Effector memory CD4-positive, alpha-beta T cell (primary cell): ENCODE measurements around the gene KIF26A.

Experiments used
- DNase-seq, 3 donors: peaks; one replicate each; pipeline ENCODE4 v3.0.0-alpha.2; 2020
- H3K27ac ChIP-seq: 2 replicates; pipeline ENCODE4 v1.7.0; 2013; ENCODE audit warnings: mild to moderate bottlenecking, low read length, moderate library complexity; ENCODE audit not compliant: insufficient read depth, poor library complexity, severe bottlenecking
- H3K27me3 ChIP-seq: replicated peaks from 2 replicates; pipeline ENCODE4 v1.7.0; 2013; ENCODE audit warnings: mild to moderate bottlenecking, low read length; ENCODE audit not compliant: insufficient read depth, control insufficient read depth, poor library complexity, severe bottlenecking
- H3K36me3 ChIP-seq: 2 replicates; pipeline ENCODE4 v1.7.0; 2013; ENCODE audit warnings: mild to moderate bottlenecking, low read length, moderate library complexity; ENCODE audit not compliant: control insufficient read depth, insufficient read depth
- H3K4me1 ChIP-seq: 2 replicates; pipeline ENCODE4 v1.7.0; 2013; ENCODE audit warnings: low read length, mild to moderate bottlenecking; ENCODE audit not compliant: control insufficient read depth, insufficient read depth, poor library complexity, severe bottlenecking
- H3K4me3 ChIP-seq: 2 replicates; pipeline ENCODE4 v1.7.0; 2013; ENCODE audit warnings: low read length, low read depth, mild to moderate bottlenecking; ENCODE audit not compliant: insufficient read depth, poor library complexity, severe bottlenecking
- H3K9me3 ChIP-seq: 2 replicates; pipeline ENCODE4 v1.7.0; 2013; ENCODE audit warnings: mild to moderate bottlenecking, low read length, moderate library complexity; ENCODE audit not compliant: control insufficient read depth

The KIF26A gene

GRCh38 chr14:104179126-104179525, 40.7 kb downstream of the KIF26A start:
- Histone ChIP-seq H3K27ac (no peak overlapping the region), H3K4me3 (no peak overlapping the region), H3K9me3 (no peaks in the 10 kb centered on the region), H3K27me3 (no peaks in the 10 kb centered on the region), H3K4me1 (no peaks in the 10 kb centered on the region), H3K36me3 (no peaks in the 10 kb centered on the region)
- no peak for DNase-seq

- no peak overlapping the region for H3K4me3 ChIP-seq
- H3K27ac ChIP-seq, result no peak overlapping the region
- H3K9me3 ChIP-seq, result no peaks in the 10 kb centered on the region
- H3K4me1 ChIP-seq, result no peaks in the 10 kb centered on the region
- no peaks in the 10 kb centered on the region for H3K27me3 ChIP-seq
- no peak for DNase-seq
- H3K36me3 ChIP-seq, result no peaks in the 10 kb centered on the region
These were observed 41.3 kb downstream of the KIF26A start for GRCh38 chr14:104179564-104180129.

GRCh38 chr14:104180561-104181165, 42.3 kb downstream of the KIF26A start:
- Histone ChIP-seq H3K36me3 (no peaks in the 10 kb centered on the region), H3K4me1 (no peaks in the 10 kb centered on the region), H3K9me3 (no peaks in the 10 kb centered on the region), H3K4me3 (no peak overlapping the region), H3K27me3 (no peaks in the 10 kb centered on the region), H3K27ac (no peak overlapping the region)
- no peak for DNase-seq

- Histone ChIP-seq H3K36me3 (no peaks in the 10 kb centered on the region), H3K4me1 (no peaks in the 10 kb centered on the region), H3K27ac (no peak overlapping the region), H3K27me3 (no peaks in the 10 kb centered on the region), H3K9me3 (no peaks in the 10 kb centered on the region), H3K4me3 (no peak overlapping the region)
- no peak for DNase-seq
These were observed 43.6 kb downstream of the KIF26A start for GRCh38 chr14:104181761-104182530.

- Histone ChIP-seq H3K27me3 (no peaks in the 10 kb centered on the region), H3K4me1 (no peaks in the 10 kb centered on the region), H3K36me3 (no peaks in the 10 kb centered on the region), H3K9me3 (no peaks in the 10 kb centered on the region), H3K27ac (no peak overlapping the region), H3K4me3 (no peak overlapping the region)
- DNase-seq, result no peak
These were observed 44.6 kb downstream of the KIF26A start for GRCh38 chr14:104182857-104183425.

- Histone ChIP-seq H3K27me3 (no peaks in the 10 kb centered on the region), H3K27ac (no peak overlapping the region), H3K4me1 (no peaks in the 10 kb centered on the region), H3K4me3 (no peak overlapping the region), H3K36me3 (no peaks in the 10 kb centered on the region), H3K9me3 (no peaks in the 10 kb centered on the region)
- no peak for DNase-seq
These were observed 45.4 kb downstream of the KIF26A start for GRCh38 chr14:104183796-104184195.

- no peak overlapping the region for H3K4me3 ChIP-seq
These were observed 46.1 kb downstream of the KIF26A start for GRCh38 chr14:104184506-104184905.

GRCh38 chr14:104184911-104185499, 46.6 kb downstream of the KIF26A start:
- Histone ChIP-seq H3K9me3 (no peaks in the 10 kb centered on the region), H3K4me1 (no peaks in the 10 kb centered on the region), H3K27me3 (no peaks in the 10 kb centered on the region), H3K36me3 (no peaks in the 10 kb centered on the region), H3K27ac (no peak overlapping the region), H3K4me3 (no peak overlapping the region)
- DNase-seq, result no peak

More at GRCh38 chr14:104184506-104184905, 46.1 kb downstream of the KIF26A start:
- no peak for DNase-seq
- Histone ChIP-seq H3K4me1 (no peaks in the 10 kb centered on the region), H3K27me3 (no peaks in the 10 kb centered on the region), H3K27ac (no peak overlapping the region), H3K9me3 (no peaks in the 10 kb centered on the region), H3K36me3 (no peaks in the 10 kb centered on the region)

- Histone ChIP-seq H3K27me3 (no peaks in the 10 kb centered on the region), H3K9me3 (no peaks in the 10 kb centered on the region), H3K27ac (no peak overlapping the region), H3K4me1 (no peaks in the 10 kb centered on the region), H3K36me3 (no peaks in the 10 kb centered on the region), H3K4me3 (no peak overlapping the region)
- no peak for DNase-seq
These were observed 47.6 kb downstream of the KIF26A start for GRCh38 chr14:104185916-104186495.
